Osteoblast (primary cell): Measurements from ENCODE around the gene HMX3. TPM values are rescaled to one million over a fixed set of nuclear protein-coding genes. Genes with fewer than 3 reads are reported as not detected.
A peak's percentile ranks its signal among the peaks of the same experiment; 100 is the strongest.

Experiments used
- DNase-seq: peaks from one replicate; pipeline ENCODE4 v3.0.0; 2011; ENCODE audit warnings: low spot score, mixed read lengths; ENCODE audit not compliant: insufficient read length; ENCODE audit errors: missing footprints
- H2AFZ ChIP-seq: 2 replicates; pipeline ENCODE4 v1.6.0; 2011; ENCODE audit warnings: mild to moderate bottlenecking, low read length
- H3K27ac ChIP-seq: 2 replicates; pipeline ENCODE4 v1.5.1; 2011; ENCODE audit warnings: mild to moderate bottlenecking, low read depth, low read length, moderate library complexity
- H3K27me3 ChIP-seq: 2 replicates; pipeline ENCODE4 v1.6.0; 2012; ENCODE audit warnings: mild to moderate bottlenecking, control low read depth, inconsistent platforms, low read length, moderate library complexity; ENCODE audit not compliant: insufficient read depth
- H3K36me3 ChIP-seq: 2 replicates; pipeline ENCODE4 v1.5.1; 2011; ENCODE audit warnings: mild to moderate bottlenecking, low read length, control low read depth, moderate library complexity; ENCODE audit not compliant: insufficient read depth
- H3K4me1 ChIP-seq: 2 replicates; pipeline ENCODE4 v1.5.1; 2011; ENCODE audit warnings: mild to moderate bottlenecking, low read length, control low read depth, moderate library complexity; ENCODE audit not compliant: insufficient read depth
- H3K4me2 ChIP-seq: 2 replicates; pipeline ENCODE4 v1.6.0; 2011; ENCODE audit warnings: mild to moderate bottlenecking, low read length; ENCODE audit not compliant: insufficient read depth
- H3K4me3 ChIP-seq: fragments of 200-600 bp; sonication (generic); 3 replicates; pipeline ENCODE4 v1.5.1; 2012; ENCODE audit warnings: mild to moderate bottlenecking, low read length, inconsistent platforms; ENCODE audit not compliant: insufficient read depth
- H3K79me2 ChIP-seq: 2 replicates; pipeline ENCODE4 v1.6.0; 2012; ENCODE audit warnings: mild to moderate bottlenecking, low read length, control low read depth, inconsistent platforms; ENCODE audit not compliant: insufficient read depth
- H3K9me3 ChIP-seq: 2 replicates; pipeline ENCODE4 v1.5.1; 2011; ENCODE audit warnings: low read depth, low read length, control low read depth
- H4K20me1 ChIP-seq: 2 replicates; pipeline ENCODE4 v1.6.0; 2012; ENCODE audit warnings: mild to moderate bottlenecking, low read length, control low read depth; ENCODE audit not compliant: insufficient read depth
- total RNA-seq: library from RNA; depleted of rRNA; stranded (reverse); fragments of >200 nt; gene quantifications from 2 replicates; pipeline ENCODE4 v1.2.3, GENCODE V29; 2012
- TF ChIP-seq, protein P1 (sequence below): IDR thresholded peaks from 2 replicates; pipeline ENCODE4 v1.5.1; 2011; ENCODE audit warnings: mild to moderate bottlenecking, low read depth, low read length, moderate library complexity; ENCODE audit errors: extremely low read depth

Gene HMX3
- total RNA-seq, 1 donor, result not detected

DNA sequence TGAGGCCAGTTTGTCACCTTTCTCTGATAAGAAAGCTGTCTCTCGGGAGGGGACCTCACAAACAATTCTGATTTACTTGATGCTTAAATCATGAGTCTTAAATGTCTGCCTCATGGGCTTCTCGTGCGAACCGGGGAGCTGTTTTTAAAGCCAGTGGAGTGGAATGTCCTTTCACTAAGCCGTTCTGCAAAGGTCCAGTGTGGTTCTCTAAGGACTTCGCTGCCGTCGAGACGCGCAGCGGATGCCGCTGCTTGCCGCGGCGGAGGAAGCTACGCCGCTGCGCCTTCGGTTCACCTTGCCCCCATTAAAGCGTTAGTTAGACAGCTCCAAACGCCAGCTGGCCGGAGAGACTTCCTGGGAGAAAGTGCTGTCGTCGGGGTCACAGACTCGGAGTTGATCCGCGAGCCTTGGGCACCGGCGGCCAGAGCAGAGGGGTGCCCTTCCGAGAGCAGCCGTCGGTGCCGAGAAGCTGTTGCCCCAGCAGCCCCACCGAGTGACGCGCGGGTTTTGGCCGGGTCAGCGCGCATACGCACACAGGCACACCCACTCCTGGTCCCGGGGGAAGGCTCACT is 1.3 kb upstream of the HMX3 start:
- Histone ChIP-seq H3K9me3 (no peaks in the 10 kb centered on the region), H4K20me1 (peaks cover 7% of the 10 kb centered on the region), H2AFZ (no peak overlapping the region), H3K4me3 (no peak overlapping the region), H3K4me1 (peaks cover 6% of the 10 kb centered on the region), H3K27ac (no peak overlapping the region), H3K79me2 (no peaks in the 10 kb centered on the region), H3K36me3 (no peaks in the 10 kb centered on the region), H3K4me2 (no peak overlapping the region), H3K27me3 (peaks cover 83% of the 10 kb centered on the region)
- TF ChIP-seq, protein P1, sequence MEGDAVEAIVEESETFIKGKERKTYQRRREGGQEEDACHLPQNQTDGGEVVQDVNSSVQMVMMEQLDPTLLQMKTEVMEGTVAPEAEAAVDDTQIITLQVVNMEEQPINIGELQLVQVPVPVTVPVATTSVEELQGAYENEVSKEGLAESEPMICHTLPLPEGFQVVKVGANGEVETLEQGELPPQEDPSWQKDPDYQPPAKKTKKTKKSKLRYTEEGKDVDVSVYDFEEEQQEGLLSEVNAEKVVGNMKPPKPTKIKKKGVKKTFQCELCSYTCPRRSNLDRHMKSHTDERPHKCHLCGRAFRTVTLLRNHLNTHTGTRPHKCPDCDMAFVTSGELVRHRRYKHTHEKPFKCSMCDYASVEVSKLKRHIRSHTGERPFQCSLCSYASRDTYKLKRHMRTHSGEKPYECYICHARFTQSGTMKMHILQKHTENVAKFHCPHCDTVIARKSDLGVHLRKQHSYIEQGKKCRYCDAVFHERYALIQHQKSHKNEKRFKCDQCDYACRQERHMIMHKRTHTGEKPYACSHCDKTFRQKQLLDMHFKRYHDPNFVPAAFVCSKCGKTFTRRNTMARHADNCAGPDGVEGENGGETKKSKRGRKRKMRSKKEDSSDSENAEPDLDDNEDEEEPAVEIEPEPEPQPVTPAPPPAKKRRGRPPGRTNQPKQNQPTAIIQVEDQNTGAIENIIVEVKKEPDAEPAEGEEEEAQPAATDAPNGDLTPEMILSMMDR, result no peak
- DNase-seq, result peak; percentile 49

DNA sequence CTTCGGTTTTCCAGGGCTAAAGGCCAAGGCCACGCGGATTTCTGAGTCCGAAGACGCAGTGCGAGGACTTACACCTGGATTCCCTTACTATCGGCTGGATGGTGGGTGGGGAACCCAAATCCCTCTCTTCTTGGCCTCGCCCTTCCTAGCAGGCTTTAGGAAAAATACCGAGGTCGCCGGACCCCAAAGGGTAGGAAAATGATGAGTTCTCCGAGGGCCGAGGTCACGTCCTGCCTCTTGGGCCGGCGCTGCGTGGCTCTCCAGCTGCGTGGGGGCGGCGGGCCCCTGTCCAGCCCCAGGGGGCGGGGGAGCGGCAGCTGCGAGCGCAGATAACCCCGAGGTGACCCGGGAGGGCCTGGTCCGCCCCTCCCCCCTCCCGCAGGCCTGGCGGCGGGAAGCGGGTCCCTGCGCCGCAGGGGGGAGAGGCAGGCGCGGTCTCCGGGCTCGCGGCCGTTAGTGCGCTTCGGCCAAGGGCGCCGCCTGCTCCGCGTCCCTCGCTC is 805 bp upstream of the HMX3 start:
- no peaks in the 10 kb centered on the region for H3K36me3 ChIP-seq
- H3K4me2 ChIP-seq, result peak overlapping the region; percentile 51
- DNase-seq, result peak; percentile 82
- peaks cover 88% of the 10 kb centered on the region for H3K27me3 ChIP-seq
- no peaks in the 10 kb centered on the region for H3K79me2 ChIP-seq
- peaks cover 9% of the 10 kb centered on the region for H4K20me1 ChIP-seq
- TF ChIP-seq, protein P1, result no peak
- no peaks in the 10 kb centered on the region for H3K9me3 ChIP-seq
- no peak overlapping the region for H3K4me3 ChIP-seq
- peaks cover 6% of the 10 kb centered on the region for H3K4me1 ChIP-seq
- H3K27ac ChIP-seq, result no peak overlapping the region
- no peak overlapping the region for H2AFZ ChIP-seq

DNA sequence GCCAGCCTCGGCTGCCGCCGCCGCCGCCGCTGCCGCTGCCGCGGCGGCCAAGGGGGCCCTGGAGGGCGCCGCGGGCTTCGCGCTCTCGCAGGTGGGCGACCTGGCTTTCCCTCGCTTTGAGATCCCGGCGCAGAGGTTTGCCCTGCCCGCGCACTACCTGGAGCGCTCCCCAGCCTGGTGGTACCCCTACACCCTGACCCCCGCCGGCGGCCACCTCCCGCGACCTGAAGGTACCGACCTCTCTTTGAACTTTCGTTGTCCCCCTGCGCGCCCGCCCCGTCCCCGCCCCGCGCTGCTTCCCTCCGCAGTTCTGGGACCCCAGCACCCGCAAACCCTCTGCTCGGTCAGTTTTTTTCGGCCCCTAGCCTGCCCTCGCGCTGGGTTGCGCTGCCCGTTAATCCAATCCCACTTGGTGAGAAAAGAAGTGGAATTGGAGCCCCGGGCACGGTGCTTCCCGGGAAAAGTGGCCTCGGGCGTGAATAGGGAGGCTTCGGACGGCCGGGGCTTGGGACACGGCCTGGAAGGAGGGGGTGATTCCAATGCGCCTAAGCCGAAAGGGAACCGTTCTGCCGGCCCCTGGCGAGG is 543 bp downstream of the HMX3 start:
- H3K9me3 ChIP-seq, result no peaks in the 10 kb centered on the region
- H3K4me1 ChIP-seq, result peaks cover 6% of the 10 kb centered on the region
- H3K27me3 ChIP-seq, result peaks cover 99% of the 10 kb centered on the region
- no peak overlapping the region for H3K4me3 ChIP-seq
- H3K36me3 ChIP-seq, result no peaks in the 10 kb centered on the region
- H3K27ac ChIP-seq, result no peak overlapping the region
- H3K4me2 ChIP-seq, result no peak overlapping the region
- H3K79me2 ChIP-seq, result no peaks in the 10 kb centered on the region
- H4K20me1 ChIP-seq, result peaks cover 9% of the 10 kb centered on the region
- TF ChIP-seq, protein P1, result no peak
- H2AFZ ChIP-seq, result no peak overlapping the region
- DNase-seq, result peak; percentile 87

- H3K4me3 ChIP-seq, result no peak overlapping the region
- TF ChIP-seq, protein P1, result no peak
- H3K27ac ChIP-seq, result no peak overlapping the region
- H2AFZ ChIP-seq, result no peak overlapping the region
- DNase-seq, result peak; percentile 91
- H3K27me3 ChIP-seq, result peaks cover 99% of the 10 kb centered on the region
- H3K79me2 ChIP-seq, result no peaks in the 10 kb centered on the region
- peak overlapping the region; percentile 23 for H3K4me2 ChIP-seq
- peaks cover 6% of the 10 kb centered on the region for H3K4me1 ChIP-seq
- H4K20me1 ChIP-seq, result peaks cover 9% of the 10 kb centered on the region
- H3K9me3 ChIP-seq, result no peaks in the 10 kb centered on the region
- H3K36me3 ChIP-seq, result no peaks in the 10 kb centered on the region
These were observed 1.3 kb downstream of the HMX3 start for GRCh38 chr10:123136806-123137642.
